ENCODE results near the gene MFRP.

Gene MFRP

GRCh38 chr11:119377961-119378667 lies 31.6 kb upstream of the MFRP start:
- no peak for DNase-seq (ENCODE audit: insufficient read length)
- no peak for FAIRE-seq
- TF ChIP-seq TAF1 (IDR thresholded peaks at IDR 0.05; ENCODE audit: borderline replicate concordance, low read depth, low read length) (no peak), POLR2A (IDR thresholded peaks at IDR 0.05; ENCODE audit: low read depth, low read length) (no peak)

GRCh38 chr11:119377112-119377901 lies 30.8 kb upstream of the MFRP start:
- FAIRE-seq: peak; percentile 24

GRCh38 chr11:119376197-119376847 lies 29.8 kb upstream of the MFRP start:
- FAIRE-seq (no peak), DNase-seq (ENCODE audit: insufficient read length) (no peak)
- TF ChIP-seq POLR2AphosphoS5 (IDR thresholded peaks at IDR 0.05; ENCODE audit: low read depth, low read length) (no peak), POLR2A (IDR thresholded peaks at IDR 0.05; ENCODE audit: low read depth, low read length) (no peak), TAF1 (IDR thresholded peaks at IDR 0.05; ENCODE audit: borderline replicate concordance, low read depth, low read length) (no peak)

More at GRCh38 chr11:119377112-119377901, 30.8 kb upstream of the MFRP start:
- TF ChIP-seq POLR2A (IDR thresholded peaks at IDR 0.05; ENCODE audit: low read depth, low read length) (no peak), POLR2AphosphoS5 (IDR thresholded peaks at IDR 0.05; ENCODE audit: low read depth, low read length) (no peak), TAF1 (IDR thresholded peaks at IDR 0.05; ENCODE audit: borderline replicate concordance, low read depth, low read length) (no peak)
- DNase-seq (ENCODE audit: insufficient read length): no peak

GRCh38 chr11:119375337-119376196 lies 29.1 kb upstream of the MFRP start:
- DNase-seq (ENCODE audit: insufficient read length): no peak
- TF ChIP-seq TAF1 (IDR thresholded peaks at IDR 0.05; ENCODE audit: borderline replicate concordance, low read depth, low read length) (no peak), POLR2A (IDR thresholded peaks at IDR 0.05; ENCODE audit: low read depth, low read length) (no peak), POLR2AphosphoS5 (IDR thresholded peaks at IDR 0.05; ENCODE audit: low read depth, low read length) (no peak)
- FAIRE-seq: no peak

- FAIRE-seq (peak; percentile 62), DNase-seq (ENCODE audit: insufficient read length) (no peak)
- TF ChIP-seq TAF1 (IDR thresholded peaks at IDR 0.05; ENCODE audit: borderline replicate concordance, low read depth, low read length): no peak
- no peak for TF ChIP-seq POLR2AphosphoS5 (IDR thresholded peaks at IDR 0.05; ENCODE audit: low read depth, low read length)
- TF ChIP-seq POLR2A (IDR thresholded peaks at IDR 0.05; ENCODE audit: low read depth, low read length): no peak
Measured at GRCh38 chr11:119374632-119375336, 28.3 kb upstream of the MFRP start.

- TF ChIP-seq POLR2A (IDR thresholded peaks at IDR 0.05; ENCODE audit: low read depth, low read length) (no peak), TAF1 (IDR thresholded peaks at IDR 0.05; ENCODE audit: borderline replicate concordance, low read depth, low read length) (no peak), POLR2AphosphoS5 (IDR thresholded peaks at IDR 0.05; ENCODE audit: low read depth, low read length) (no peak)
- FAIRE-seq (peak; percentile 79), DNase-seq (ENCODE audit: insufficient read length) (no peak)
Measured at GRCh38 chr11:119373921-119374631, 27.6 kb upstream of the MFRP start.

GRCh38 chr11:119373059-119373920 lies 26.8 kb upstream of the MFRP start:
- peak; percentile 54 for FAIRE-seq
- no peak for TF ChIP-seq POLR2A (IDR thresholded peaks at IDR 0.05; ENCODE audit: low read depth, low read length)
- TF ChIP-seq TAF1 (IDR thresholded peaks at IDR 0.05; ENCODE audit: borderline replicate concordance, low read depth, low read length): no peak
- TF ChIP-seq POLR2AphosphoS5 (IDR thresholded peaks at IDR 0.05; ENCODE audit: low read depth, low read length): no peak
- DNase-seq (ENCODE audit: insufficient read length): no peak

GRCh38 chr11:119372260-119373058 lies 26.0 kb upstream of the MFRP start:
- TF ChIP-seq POLR2AphosphoS5 (IDR thresholded peaks at IDR 0.05; ENCODE audit: low read depth, low read length) (no peak), TAF1 (IDR thresholded peaks at IDR 0.05; ENCODE audit: borderline replicate concordance, low read depth, low read length) (no peak), POLR2A (IDR thresholded peaks at IDR 0.05; ENCODE audit: low read depth, low read length) (no peak)
- no peak for DNase-seq (ENCODE audit: insufficient read length)
- no peak for FAIRE-seq
